Common myeloid progenitor, CD34-positive (primary cell): ENCODE data around the gene NTMT1.

Source experiments
- CTCF ChIA-PET: fragments of 350-600 bp; sonication (Branson Sonifier 250); formaldehyde crosslinking; loops from one replicate; lab custom pipeline; 2021; ENCODE audit warnings: antibody characterized with exemption; lab: Charles Lee
- POLR2A ChIA-PET: fragments of 350-600 bp; sonication (Branson Sonifier 250); formaldehyde crosslinking; loops from one replicate; lab custom pipeline; 2021; ENCODE audit warnings: antibody characterized with exemption; lab: Charles Lee
- DNase-seq, 3 donors: peaks; one replicate each; pipeline versions ENCODE4 v3.0.0 to v3.0.0-alpha.2; 2013
- H3K27ac ChIP-seq, 2 experiments: 1 replicate in 1 of 2; 2 replicates in 1 of 2; pipeline ENCODE4 v1.7.0; 2013; ENCODE audit warnings: inconsistent platforms in 2 of 2, low read length in 2 of 2, mild to moderate bottlenecking in 2 of 2, low read depth in 1 of 2, moderate library complexity in 1 of 2; ENCODE audit not compliant: severe bottlenecking in 2 of 2, insufficient read depth in 1 of 2, poor library complexity in 1 of 2
- H3K27me3 ChIP-seq, 5 experiments: replicated peaks in 2 of 5; 1 replicate in 3 of 5; 2 replicates in 2 of 5; pipeline versions ENCODE4 v1.6.1 to v1.7.0; 2013; ENCODE audit warnings: low read length in 4 of 5, mild to moderate bottlenecking in 2 of 5, moderate library complexity in 2 of 5, inconsistent platforms in 1 of 5; ENCODE audit not compliant: insufficient read depth in 5 of 5, control insufficient read depth in 4 of 5
- H3K36me3 ChIP-seq, 4 experiments: 1 replicate in 2 of 4; 2 replicates in 2 of 4; pipeline versions ENCODE4 v1.6.1 to v1.7.0; 2013; ENCODE audit warnings: low read length in 3 of 4, control low read depth in 1 of 4, mild to moderate bottlenecking in 1 of 4; ENCODE audit not compliant: control insufficient read depth in 4 of 4, insufficient read depth in 4 of 4
- H3K4me1 ChIP-seq, 4 experiments: 1 replicate in 3 of 4; 2 replicates in 1 of 4; pipeline versions ENCODE4 v1.6.1 to v1.7.1; 2013; ENCODE audit warnings: low read length in 3 of 4, mild to moderate bottlenecking in 3 of 4, control low read depth in 1 of 4, inconsistent platforms in 1 of 4, moderate library complexity in 1 of 4; ENCODE audit not compliant: control insufficient read depth in 4 of 4, insufficient read depth in 4 of 4; ENCODE audit errors: control extremely low read depth in 1 of 4
- H3K4me3 ChIP-seq, 7 experiments: 1 replicate in 4 of 7; 2 replicates in 3 of 7; pipeline versions ENCODE4 v1.5.1 to v1.7.0; 2013; ENCODE audit warnings: mild to moderate bottlenecking in 7 of 7, low read length in 6 of 7, moderate library complexity in 6 of 7, inconsistent platforms in 2 of 7, low read depth in 2 of 7, control low read depth in 1 of 7; ENCODE audit not compliant: insufficient read depth in 4 of 7, control insufficient read depth in 1 of 7; ENCODE audit errors: extremely low read depth in 1 of 7
- H3K9me3 ChIP-seq, 5 experiments: 1 replicate in 4 of 5; 2 replicates in 1 of 5; pipeline versions ENCODE4 v1.6.1 to v1.7.1; 2013; ENCODE audit warnings: low read length in 4 of 5, mild to moderate bottlenecking in 2 of 5, inconsistent platforms in 1 of 5, low read depth in 1 of 5, moderate library complexity in 1 of 5; ENCODE audit not compliant: control insufficient read depth in 4 of 5, insufficient read depth in 2 of 5; ENCODE audit errors: control extremely low read depth in 1 of 5
- WGBS: methylation state at CpG from one replicate; pipeline ENCODE4 v1.1.5; 2013; ENCODE audit not compliant: insufficient coverage; 5-methylcytosine and 5-hydroxymethylcytosine counted together

Gene NTMT1

GRCh38 chr9:129583308-129584038 is 42.5 kb upstream of the NTMT1 start:
- ChIA-PET CTCF (interaction anchor here (1.1 to 2.4 kb wide), 3 partner anchors 12 to 86 kb away, joined by 4 to 11 read pairs (median 4); no protein-coding TSS in a partner anchor), POLR2A (no interaction called here)
- no peak overlapping the region for H3K27ac ChIP-seq
- WGBS = 78% methylated on average over 6 of the region's 10 CpGs
- peaks cover 0 to 44% (median 24%) of the 10 kb centered on the region in 4 experiments for H3K4me1 ChIP-seq
- H3K27me3 ChIP-seq = no peaks in the 10 kb centered on the region
- H3K4me3 ChIP-seq = no peak overlapping the region
- no peaks in the 10 kb centered on the region for H3K36me3 ChIP-seq
- no peaks in the 10 kb centered on the region for H3K9me3 ChIP-seq
- DNase-seq = no peak

- Histone ChIP-seq H3K27ac (no peak overlapping the region), H3K27me3 (no peaks in the 10 kb centered on the region), H3K4me3 (no peak overlapping the region), H3K36me3 (no peaks in the 10 kb centered on the region), H3K4me1 (peaks cover 0 to 44% (median 24%) of the 10 kb centered on the region in 4 experiments), H3K9me3 (no peaks in the 10 kb centered on the region)
- ChIA-PET POLR2A (interaction anchor here (1.1 kb wide), 1 partner anchor 14 kb away, joined by 3 read pairs; no protein-coding TSS in a partner anchor), CTCF (interaction anchor here (0.9 to 2.4 kb wide), 4 partner anchors 12 to 87 kb away, joined by 3 to 11 read pairs (median 4); no protein-coding TSS in a partner anchor)
- 100% methylated on average over 1 of the region's 1 CpG for WGBS
- peak; percentile 74 to 82 (median 80) for DNase-seq
Measured at GRCh38 chr9:129584136-129584535, 41.8 kb upstream of the NTMT1 start.

GRCh38 chr9:129585352-129585751 is 40.6 kb upstream of the NTMT1 start:
- H3K27me3 ChIP-seq = no peaks in the 10 kb centered on the region
- H3K36me3 ChIP-seq = no peaks in the 10 kb centered on the region
- H3K9me3 ChIP-seq = no peaks in the 10 kb centered on the region
- H3K27ac ChIP-seq = no peak overlapping the region
- no peak overlapping the region for H3K4me3 ChIP-seq
- peaks cover 0 to 40% (median 17%) of the 10 kb centered on the region in 4 experiments for H3K4me1 ChIP-seq
- DNase-seq = no peak
- whole genome bisulfite sequencing = no CpG with 5 or more reads among the region's 1 CpG
- ChIA-PET POLR2A (interaction anchor here (0.6 to 1.1 kb wide), 2 partner anchors 15 to 20 kb away, joined by 3 read pairs; no protein-coding TSS in a partner anchor), CTCF (interaction anchor here (1.0 to 2.4 kb wide), 3 partner anchors 10 to 96 kb away, joined by 3 to 11 read pairs (median 6); no protein-coding TSS in a partner anchor)

- Histone ChIP-seq H3K36me3 (no peaks in the 10 kb centered on the region), H3K4me3 (no peak overlapping the region), H3K4me1 (peaks cover 0 to 37% (median 16%) of the 10 kb centered on the region in 4 experiments), H3K27me3 (no peaks in the 10 kb centered on the region), H3K27ac (no peak overlapping the region), H3K9me3 (no peaks in the 10 kb centered on the region)
- WGBS = no CpG with 5 or more reads among the region's 1 CpG
- DNase-seq = no peak
- POLR2A ChIA-PET = no interaction called here
- CTCF ChIA-PET = interaction anchor here (1.0 to 1.7 kb wide), 4 partner anchors 10 to 27 kb away, joined by 3 to 7 read pairs (median 5); no protein-coding TSS in a partner anchor
Measured at GRCh38 chr9:129586245-129586644, 39.7 kb upstream of the NTMT1 start.

- Histone ChIP-seq H3K4me1 (peaks cover 0 to 37% (median 16%) of the 10 kb centered on the region in 4 experiments), H3K36me3 (no peaks in the 10 kb centered on the region), H3K4me3 (no peak overlapping the region), H3K9me3 (no peaks in the 10 kb centered on the region), H3K27ac (no peak overlapping the region), H3K27me3 (no peaks in the 10 kb centered on the region)
- 79% methylated on average over 5 of the region's 8 CpGs for WGBS
- ChIA-PET CTCF (interaction anchor here (1.0 to 1.2 kb wide), 3 partner anchors 10 to 27 kb away, joined by 3 to 7 read pairs (median 4); no protein-coding TSS in a partner anchor), POLR2A (no interaction called here)
- peak in 2 of 3 donors; percentile 47 to 65 for DNase-seq
Measured at GRCh38 chr9:129586685-129587084, 39.3 kb upstream of the NTMT1 start.

GRCh38 chr9:129587487-129588262 is 38.3 kb upstream of the NTMT1 start:
- no peaks in the 10 kb centered on the region for H3K27me3 ChIP-seq
- CTCF ChIA-PET = interaction anchor here (0.6 to 1.3 kb wide), 4 partner anchors 10 to 20 kb away, joined by 3 to 4 read pairs (median 4); no protein-coding TSS in a partner anchor
- no peak overlapping the region for H3K27ac ChIP-seq
- peaks cover 0 to 37% (median 16%) of the 10 kb centered on the region in 4 experiments for H3K4me1 ChIP-seq
- no peak for DNase-seq
- no peaks in the 10 kb centered on the region for H3K9me3 ChIP-seq
- no peaks in the 10 kb centered on the region for H3K36me3 ChIP-seq
- 88% methylated on average over 19 of the region's 23 CpGs for WGBS
- POLR2A ChIA-PET = no interaction called here
- no peak overlapping the region for H3K4me3 ChIP-seq
